Skin epidermis (tissue), 12 donors: Measurements from ENCODE around the gene GSTP1.
"Not testable (repeated sequence)": the region's sequence is repeated elsewhere in the genome, so short reads cannot be mapped to it uniquely, and the experiment has no call there.

Experiments
- H3K27ac ChIP-seq, 21 experiments: fragments of 200-600 bp; sonication (generic) in 11 of 21; one replicate each; pipeline ENCODE4 v1.5.0; 2020; ENCODE audit warnings: mild to moderate bottlenecking in 3 of 21, inconsistent platforms in 2 of 21, moderate library complexity in 2 of 21
- H3K4me3 ChIP-seq, 7 experiments: fragments of 200-600 bp; sonication (generic) in 2 of 7; one replicate each; pipeline ENCODE4 v1.5.0; 2020; ENCODE audit warnings: inconsistent platforms in 2 of 7, mild to moderate bottlenecking in 2 of 7, moderate library complexity in 1 of 7

GSTP1 gene

GRCh38 chr11:67583247-67584204 lies at the start of gene GSTP1:
Gene GSTP1, plus strand, starts transcription at chr11:67583812. Its CDS starts 32 bp downstream, at chr11:67583844.
- H3K27ac ChIP-seq, result peak within 1 kb of the TSS; percentile 86 to 100 (median 97)

GRCh38 chr11:67534070-67534679 lies 49.4 kb upstream of the GSTP1 start:
- no peak overlapping the region for H3K27ac ChIP-seq
- no peak overlapping the region for H3K4me3 ChIP-seq

More at GRCh38 chr11:67583247-67584204, at the start of gene GSTP1:
- peak within 1 kb of the TSS; percentile 52 to 79 (median 66) for H3K4me3 ChIP-seq

- Histone ChIP-seq H3K4me3 (no peak overlapping the region), H3K27ac (no peak overlapping the region)
Measured at GRCh38 chr11:67535561-67535960, 48.1 kb upstream of the GSTP1 start.

- Histone ChIP-seq H3K4me3 (no peak overlapping the region), H3K27ac (no peak overlapping the region)
Measured at GRCh38 chr11:67538306-67538705, 45.3 kb upstream of the GSTP1 start.

GRCh38 chr11:67538823-67539505 lies 44.6 kb upstream of the GSTP1 start:
- Histone ChIP-seq H3K27ac (no peak overlapping the region), H3K4me3 (no peak overlapping the region)

GRCh38 chr11:67539550-67539949 lies 44.1 kb upstream of the GSTP1 start:
- H3K27ac ChIP-seq, result no peak overlapping the region
- no peak overlapping the region for H3K4me3 ChIP-seq

GRCh38 chr11:67541198-67541597 lies 42.4 kb upstream of the GSTP1 start:
- Histone ChIP-seq H3K27ac (no peak overlapping the region), H3K4me3 (no peak overlapping the region)

GRCh38 chr11:67542169-67542568 lies 41.4 kb upstream of the GSTP1 start:
- H3K27ac ChIP-seq, result no peak overlapping the region
- no peak overlapping the region for H3K4me3 ChIP-seq

GRCh38 chr11:67542971-67543370 lies 40.6 kb upstream of the GSTP1 start:
- Histone ChIP-seq H3K4me3 (no peak overlapping the region), H3K27ac (no peak overlapping the region)

- Histone ChIP-seq H3K4me3 (no peak overlapping the region), H3K27ac (no peak overlapping the region)
Measured at GRCh38 chr11:67543585-67543984, 40.0 kb upstream of the GSTP1 start.

GRCh38 chr11:67544616-67545242 lies 38.9 kb upstream of the GSTP1 start:
- Histone ChIP-seq H3K27ac (no peak overlapping the region), H3K4me3 (no peak overlapping the region)

GRCh38 chr11:67545280-67545679 lies 38.3 kb upstream of the GSTP1 start:
- Histone ChIP-seq H3K27ac (no peak overlapping the region), H3K4me3 (no peak overlapping the region)

- not testable (repeated sequence) for H3K27ac ChIP-seq, H3K4me3 ChIP-seq
Measured at GRCh38 chr11:67548112-67548511, 35.5 kb upstream of the GSTP1 start.

- no peak overlapping the region for H3K27ac ChIP-seq
- H3K4me3 ChIP-seq, result no peak overlapping the region
Measured at GRCh38 chr11:67548555-67549110, 35.0 kb upstream of the GSTP1 start.

GRCh38 chr11:67551127-67551526 lies 32.5 kb upstream of the GSTP1 start:
- Histone ChIP-seq H3K4me3 (no peak overlapping the region), H3K27ac (no peak overlapping the region)

GRCh38 chr11:67551697-67552096 lies 31.9 kb upstream of the GSTP1 start:
- not testable (repeated sequence) for H3K27ac ChIP-seq, H3K4me3 ChIP-seq

GRCh38 chr11:67556244-67556643 lies 27.4 kb upstream of the GSTP1 start:
- Histone ChIP-seq H3K27ac (no peak overlapping the region), H3K4me3 (no peak overlapping the region)

GRCh38 chr11:67558084-67558772 lies 25.4 kb upstream of the GSTP1 start:
- Histone ChIP-seq H3K27ac (no peak overlapping the region), H3K4me3 (no peak overlapping the region)

- Histone ChIP-seq H3K27ac (peak overlapping the region in 1 of 21 experiments; percentile 17), H3K4me3 (no peak overlapping the region)
Measured at GRCh38 chr11:67561971-67562619, 21.5 kb upstream of the GSTP1 start.
